Upper lobe of left lung (tissue), 4 donors: ENCODE measurements around the gene NUDT5.

Experiments used
- POLR2A ChIP-seq, 4 donors: fragments of 450-650 bp; IDR thresholded peaks; one replicate each; pipeline ENCODE4 v1.5.1; 2016 to 2017; ENCODE audit warnings: antibody characterized with exemption in 4 of 4, mild to moderate bottlenecking in 2 of 4
- POLR2AphosphoS5 ChIP-seq, 2 donors: sonication (generic); formaldehyde crosslinking; IDR thresholded peaks; one replicate each; pipeline ENCODE4 v1.5.1; 2017; ENCODE audit warnings: antibody characterized with exemption in 2 of 2
- TF ChIP-seq, protein P1 (sequence below), 6 experiments: fragments of 450-650 bp in 4 of 6; fragments of 200-600 bp in 2 of 6; sonication (generic) in 2 of 6; IDR thresholded peaks; one replicate each; pipeline ENCODE4 v1.5.1; 2016 to 2019; ENCODE audit warnings: antibody characterized with exemption in 6 of 6

DNA sequence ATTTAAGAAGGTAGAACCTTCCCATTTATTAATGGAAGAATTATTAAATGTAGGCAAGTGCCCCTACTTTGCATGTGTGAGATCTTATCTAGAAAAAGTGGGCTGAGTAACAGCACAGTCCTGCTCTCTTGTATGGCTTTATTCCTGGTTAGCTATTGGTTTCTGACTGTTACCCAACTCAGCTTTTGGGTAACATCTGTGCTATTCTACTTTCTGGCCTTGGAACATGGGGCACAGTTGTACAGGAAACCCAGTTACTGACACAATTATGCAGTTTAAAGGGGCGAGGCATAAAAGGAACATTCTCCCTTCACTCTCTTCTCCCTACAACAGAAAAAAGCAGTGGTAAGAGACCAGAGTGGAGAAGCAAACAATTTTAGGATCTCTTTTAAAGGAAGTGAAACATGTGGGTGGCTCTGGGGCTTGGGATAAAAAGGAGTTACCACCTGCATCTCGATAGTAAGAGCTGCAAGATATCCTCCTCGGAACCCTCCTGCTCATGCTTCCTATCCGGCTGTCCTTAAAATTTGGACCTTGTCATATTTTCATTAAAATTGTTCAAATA lies 16.0 kb downstream of the NUDT5 start:
- TF ChIP-seq, protein P1, sequence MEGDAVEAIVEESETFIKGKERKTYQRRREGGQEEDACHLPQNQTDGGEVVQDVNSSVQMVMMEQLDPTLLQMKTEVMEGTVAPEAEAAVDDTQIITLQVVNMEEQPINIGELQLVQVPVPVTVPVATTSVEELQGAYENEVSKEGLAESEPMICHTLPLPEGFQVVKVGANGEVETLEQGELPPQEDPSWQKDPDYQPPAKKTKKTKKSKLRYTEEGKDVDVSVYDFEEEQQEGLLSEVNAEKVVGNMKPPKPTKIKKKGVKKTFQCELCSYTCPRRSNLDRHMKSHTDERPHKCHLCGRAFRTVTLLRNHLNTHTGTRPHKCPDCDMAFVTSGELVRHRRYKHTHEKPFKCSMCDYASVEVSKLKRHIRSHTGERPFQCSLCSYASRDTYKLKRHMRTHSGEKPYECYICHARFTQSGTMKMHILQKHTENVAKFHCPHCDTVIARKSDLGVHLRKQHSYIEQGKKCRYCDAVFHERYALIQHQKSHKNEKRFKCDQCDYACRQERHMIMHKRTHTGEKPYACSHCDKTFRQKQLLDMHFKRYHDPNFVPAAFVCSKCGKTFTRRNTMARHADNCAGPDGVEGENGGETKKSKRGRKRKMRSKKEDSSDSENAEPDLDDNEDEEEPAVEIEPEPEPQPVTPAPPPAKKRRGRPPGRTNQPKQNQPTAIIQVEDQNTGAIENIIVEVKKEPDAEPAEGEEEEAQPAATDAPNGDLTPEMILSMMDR (IDR thresholded peaks at IDR 0.05): no peak
- TF ChIP-seq POLR2A (IDR thresholded peaks at IDR 0.05) (no peak), POLR2AphosphoS5 (IDR thresholded peaks at IDR 0.05) (no peak)
